NCI-H82 treated with DMSO at 0.1 percent for 48 hours (cell line): Measurements from ENCODE around the gene PCDHGC4.

ENCODE experiments used
- DNase-seq: peaks from one replicate; lab custom pipeline; 2025; ENCODE audit not compliant: unreplicated experiment; lab: John Stamatoyannopoulos, UW

PCDHGC4 gene

DNA sequence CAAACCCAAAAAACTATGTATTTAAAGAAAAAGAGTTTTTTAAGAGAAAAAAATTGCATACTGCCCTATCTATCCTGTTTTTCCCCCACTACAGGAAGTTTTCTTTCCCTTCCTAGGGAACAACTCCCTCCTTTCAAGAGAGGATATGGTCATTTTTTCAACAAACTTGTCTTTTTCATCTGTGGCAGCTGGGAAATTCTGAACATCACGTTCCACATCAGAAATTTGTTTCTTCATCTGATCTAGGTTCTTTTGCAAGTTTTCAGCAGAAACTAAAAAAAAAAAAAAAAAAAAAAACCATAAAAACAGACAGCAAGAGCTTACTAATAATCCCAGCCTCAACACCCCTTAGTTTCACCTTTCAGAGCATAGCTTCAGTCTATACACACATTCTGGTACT lies 42.6 kb downstream of the PCDHGC4 start:
- DNase-seq = no peak

GRCh38 chr5:141528291-141528984 lies 43.6 kb downstream of the PCDHGC4 start:
- DNase-seq = no peak

GRCh38 chr5:141529002-141529401 lies 44.2 kb downstream of the PCDHGC4 start:
- DNase-seq = no peak

GRCh38 chr5:141529873-141530272 lies 45.0 kb downstream of the PCDHGC4 start:
- no peak for DNase-seq

DNA sequence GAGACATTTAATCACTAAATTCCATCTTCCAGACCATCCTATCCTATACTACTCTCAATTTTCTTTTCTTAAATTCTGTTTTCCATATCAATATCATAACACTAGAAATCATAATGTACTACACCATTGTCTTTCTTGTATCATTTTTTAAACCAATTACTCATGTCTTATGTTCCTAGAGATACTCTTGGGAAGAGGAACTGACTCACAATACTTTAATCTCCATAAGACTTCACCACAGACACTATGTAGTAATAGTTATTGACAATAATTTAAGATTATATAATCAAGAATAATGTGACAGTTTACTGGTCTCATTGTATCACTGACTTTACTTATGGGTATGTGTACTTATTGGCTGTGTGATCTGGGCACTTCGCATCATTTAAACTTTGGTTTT lies 47.9 kb downstream of the PCDHGC4 start:
- no peak for DNase-seq

- no peak for DNase-seq
These were observed 49.1 kb downstream of the PCDHGC4 start for GRCh38 chr5:141533897-141534296.

GRCh38 chr5:141534492-141535213 lies 49.8 kb downstream of the PCDHGC4 start:
- no peak for DNase-seq
